ENCODE measurements around the gene SLC52A3.
"Not testable (repeated sequence)": the region's sequence is repeated elsewhere in the genome, so short reads cannot be mapped to it uniquely, and the experiment has no call there.

Gene SLC52A3

GRCh38 chr20:801678-802077 lies 33.4 kb upstream of the SLC52A3 start:
- no peak for DNase-seq (ENCODE audit: extremely low read depth, low read depth)
- no peak overlapping the region for H3K4me3 ChIP-seq (replicated peaks; ENCODE audit: low read depth, low read length)
- TF ChIP-seq, protein P1, sequence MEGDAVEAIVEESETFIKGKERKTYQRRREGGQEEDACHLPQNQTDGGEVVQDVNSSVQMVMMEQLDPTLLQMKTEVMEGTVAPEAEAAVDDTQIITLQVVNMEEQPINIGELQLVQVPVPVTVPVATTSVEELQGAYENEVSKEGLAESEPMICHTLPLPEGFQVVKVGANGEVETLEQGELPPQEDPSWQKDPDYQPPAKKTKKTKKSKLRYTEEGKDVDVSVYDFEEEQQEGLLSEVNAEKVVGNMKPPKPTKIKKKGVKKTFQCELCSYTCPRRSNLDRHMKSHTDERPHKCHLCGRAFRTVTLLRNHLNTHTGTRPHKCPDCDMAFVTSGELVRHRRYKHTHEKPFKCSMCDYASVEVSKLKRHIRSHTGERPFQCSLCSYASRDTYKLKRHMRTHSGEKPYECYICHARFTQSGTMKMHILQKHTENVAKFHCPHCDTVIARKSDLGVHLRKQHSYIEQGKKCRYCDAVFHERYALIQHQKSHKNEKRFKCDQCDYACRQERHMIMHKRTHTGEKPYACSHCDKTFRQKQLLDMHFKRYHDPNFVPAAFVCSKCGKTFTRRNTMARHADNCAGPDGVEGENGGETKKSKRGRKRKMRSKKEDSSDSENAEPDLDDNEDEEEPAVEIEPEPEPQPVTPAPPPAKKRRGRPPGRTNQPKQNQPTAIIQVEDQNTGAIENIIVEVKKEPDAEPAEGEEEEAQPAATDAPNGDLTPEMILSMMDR (IDR thresholded peaks at IDR 0.05; ENCODE audit: low read depth, low read length, missing control alignments), result no peak

DNA sequence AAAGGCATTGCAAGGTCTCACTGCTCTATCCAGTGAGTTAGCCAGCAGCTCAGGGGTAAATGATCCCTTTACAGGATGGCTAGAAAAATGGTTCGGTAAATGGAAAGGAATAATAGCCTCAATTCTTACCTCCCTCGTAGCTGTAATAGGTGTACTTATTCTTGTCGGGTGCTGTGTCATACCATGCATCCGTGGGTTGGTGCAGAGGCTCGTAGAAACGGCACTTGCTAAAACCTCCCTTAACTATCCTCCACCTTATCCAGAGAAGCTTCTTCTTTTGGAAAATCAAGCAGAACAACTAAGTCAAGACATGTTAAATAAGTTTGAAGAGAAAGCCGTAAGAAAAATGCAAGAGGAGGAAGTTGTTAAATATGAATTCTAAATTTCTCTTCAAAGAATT lies 31.7 kb upstream of the SLC52A3 start:
- not testable (repeated sequence) for DNase-seq (ENCODE audit: extremely low read depth, low read depth); H3K4me3 ChIP-seq (replicated peaks; ENCODE audit: low read depth, low read length)

- not testable (repeated sequence) for DNase-seq (ENCODE audit: extremely low read depth, low read depth); H3K4me3 ChIP-seq (replicated peaks; ENCODE audit: low read depth, low read length)
These were observed 30.4 kb upstream of the SLC52A3 start for GRCh38 chr20:798746-799145.

- TF ChIP-seq, protein P1 (IDR thresholded peaks at IDR 0.05; ENCODE audit: low read depth, low read length, missing control alignments), result no peak
- H3K4me3 ChIP-seq (replicated peaks; ENCODE audit: low read depth, low read length), result no peak overlapping the region
- no peak for DNase-seq (ENCODE audit: extremely low read depth, low read depth)
These were observed 28.6 kb upstream of the SLC52A3 start for GRCh38 chr20:796921-797320.

DNA sequence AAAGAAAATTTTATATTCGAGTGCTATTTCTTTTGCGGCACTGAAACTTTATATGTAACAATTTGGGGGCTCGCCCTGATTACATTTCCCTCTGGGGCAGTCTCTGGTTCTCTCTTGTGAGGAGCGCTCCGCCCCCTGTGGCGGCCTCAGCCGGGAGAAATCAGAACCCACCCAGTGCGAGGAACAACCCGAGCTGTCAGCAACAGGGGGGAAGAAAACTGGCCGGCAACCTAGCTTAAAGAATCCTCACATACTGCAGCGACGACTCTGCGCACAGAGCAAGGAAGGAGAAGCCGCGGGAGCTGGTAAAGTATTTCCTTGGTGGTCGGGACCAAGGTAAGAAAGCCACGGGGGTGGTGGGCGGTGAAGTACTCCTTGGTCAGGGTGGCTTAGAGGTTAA lies 23.9 kb upstream of the SLC52A3 start:
- no peak overlapping the region for H3K4me3 ChIP-seq (replicated peaks; ENCODE audit: low read depth, low read length)
- no peak for DNase-seq (ENCODE audit: extremely low read depth, low read depth)
- TF ChIP-seq, protein P1 (IDR thresholded peaks at IDR 0.05; ENCODE audit: low read depth, low read length, missing control alignments), result no peak

GRCh38 chr20:791056-791455 lies 22.8 kb upstream of the SLC52A3 start:
- DNase-seq (ENCODE audit: extremely low read depth, low read depth), result no peak
- H3K4me3 ChIP-seq (replicated peaks; ENCODE audit: low read depth, low read length), result no peak overlapping the region
- TF ChIP-seq, protein P1 (IDR thresholded peaks at IDR 0.05; ENCODE audit: low read depth, low read length, missing control alignments), result no peak

- TF ChIP-seq, protein P1 (IDR thresholded peaks at IDR 0.05; ENCODE audit: low read depth, low read length, missing control alignments), result no peak
- H3K4me3 ChIP-seq (replicated peaks; ENCODE audit: low read depth, low read length), result no peak overlapping the region
- no peak for DNase-seq (ENCODE audit: extremely low read depth, low read depth)
These were observed 19.5 kb upstream of the SLC52A3 start for GRCh38 chr20:787825-788224.

DNA sequence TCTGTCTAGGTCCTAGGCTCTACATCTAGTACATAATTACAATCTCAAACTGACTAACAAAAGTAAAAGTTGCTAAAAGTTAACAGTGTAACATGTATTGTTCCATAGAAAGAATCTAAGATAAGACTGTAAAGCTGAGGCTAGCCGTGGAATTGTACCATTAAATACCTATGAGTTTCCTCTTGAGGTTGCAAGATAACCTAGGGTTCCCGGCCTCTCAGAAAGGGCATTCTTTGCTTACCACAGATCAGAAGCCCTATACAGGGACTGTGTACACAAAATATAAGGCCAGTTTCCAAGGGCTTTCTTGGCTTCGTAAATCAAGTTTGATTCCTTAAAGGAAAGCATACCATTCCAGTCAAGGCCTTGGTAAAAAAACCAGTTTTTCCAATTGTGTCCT lies 11.5 kb upstream of the SLC52A3 start:
- H3K4me3 ChIP-seq (replicated peaks; ENCODE audit: low read depth, low read length), result no peak overlapping the region
- TF ChIP-seq, protein P1 (IDR thresholded peaks at IDR 0.05; ENCODE audit: low read depth, low read length, missing control alignments), result no peak
- DNase-seq (ENCODE audit: extremely low read depth, low read depth), result no peak

All from HFF-Myc (cell line).